LNCaP clone FGC (cell line): Measurements from ENCODE around the gene EXO1.

Experiments
- DNase-seq: peaks from one replicate; pipeline ENCODE4 v3.0.0-alpha.2; 2011; ENCODE audit warnings: low read depth
- H3K4me3 ChIP-seq: 2 replicates; pipeline ENCODE4 v1.5.1; 2011; ENCODE audit warnings: mild to moderate bottlenecking, low read depth, low read length, control low read depth
- TF ChIP-seq, protein P1 (sequence below): IDR thresholded peaks from 2 replicates; pipeline ENCODE4 v1.5.1; 2012; ENCODE audit warnings: mild to moderate bottlenecking; ENCODE audit not compliant: control insufficient read depth, insufficient read depth; ENCODE audit errors: extremely low read depth

EXO1 gene

DNA sequence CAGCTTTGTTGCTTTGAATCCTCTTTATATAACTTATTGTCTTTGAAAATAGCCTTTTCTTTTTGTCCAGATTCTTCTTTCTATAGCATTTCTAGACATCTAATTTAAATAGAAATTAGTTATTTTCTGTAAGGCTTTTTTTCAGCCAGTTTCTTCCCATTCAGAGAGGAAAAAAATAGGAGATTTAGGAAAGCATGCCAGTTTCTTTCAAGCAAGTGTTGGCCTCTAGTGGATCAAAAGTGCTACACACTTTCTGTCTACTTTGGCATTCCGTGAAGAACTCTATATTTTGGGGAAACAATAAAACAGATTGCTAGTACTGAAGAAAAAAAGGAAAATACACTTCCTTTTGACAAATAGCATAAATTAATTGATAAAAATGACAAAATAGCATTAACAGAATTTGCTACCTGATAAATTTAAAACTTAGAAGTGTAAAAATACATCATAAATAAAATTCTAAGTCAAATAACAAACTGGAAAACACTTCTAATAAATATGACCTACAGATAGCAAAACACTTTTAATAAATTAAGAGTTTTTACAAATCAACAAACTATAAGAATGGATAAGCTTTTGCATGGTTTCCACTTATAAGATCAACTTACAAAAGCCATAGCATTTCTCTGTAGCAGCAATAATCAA is 13.1 kb upstream of the EXO1 start:
- DNase-seq = peak; percentile 18
- TF ChIP-seq, protein P1, sequence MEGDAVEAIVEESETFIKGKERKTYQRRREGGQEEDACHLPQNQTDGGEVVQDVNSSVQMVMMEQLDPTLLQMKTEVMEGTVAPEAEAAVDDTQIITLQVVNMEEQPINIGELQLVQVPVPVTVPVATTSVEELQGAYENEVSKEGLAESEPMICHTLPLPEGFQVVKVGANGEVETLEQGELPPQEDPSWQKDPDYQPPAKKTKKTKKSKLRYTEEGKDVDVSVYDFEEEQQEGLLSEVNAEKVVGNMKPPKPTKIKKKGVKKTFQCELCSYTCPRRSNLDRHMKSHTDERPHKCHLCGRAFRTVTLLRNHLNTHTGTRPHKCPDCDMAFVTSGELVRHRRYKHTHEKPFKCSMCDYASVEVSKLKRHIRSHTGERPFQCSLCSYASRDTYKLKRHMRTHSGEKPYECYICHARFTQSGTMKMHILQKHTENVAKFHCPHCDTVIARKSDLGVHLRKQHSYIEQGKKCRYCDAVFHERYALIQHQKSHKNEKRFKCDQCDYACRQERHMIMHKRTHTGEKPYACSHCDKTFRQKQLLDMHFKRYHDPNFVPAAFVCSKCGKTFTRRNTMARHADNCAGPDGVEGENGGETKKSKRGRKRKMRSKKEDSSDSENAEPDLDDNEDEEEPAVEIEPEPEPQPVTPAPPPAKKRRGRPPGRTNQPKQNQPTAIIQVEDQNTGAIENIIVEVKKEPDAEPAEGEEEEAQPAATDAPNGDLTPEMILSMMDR = peak; percentile 75
- H3K4me3 ChIP-seq = no peak overlapping the region

GRCh38 chr1:241836941-241837340 is 11.1 kb upstream of the EXO1 start:
- H3K4me3 ChIP-seq = no peak overlapping the region
- DNase-seq = no peak
- TF ChIP-seq, protein P1 = no peak

- DNase-seq = no peak
- no peak overlapping the region for H3K4me3 ChIP-seq
- TF ChIP-seq, protein P1 = no peak
Measured at GRCh38 chr1:241837416-241837815, 10.6 kb upstream of the EXO1 start.

DNA sequence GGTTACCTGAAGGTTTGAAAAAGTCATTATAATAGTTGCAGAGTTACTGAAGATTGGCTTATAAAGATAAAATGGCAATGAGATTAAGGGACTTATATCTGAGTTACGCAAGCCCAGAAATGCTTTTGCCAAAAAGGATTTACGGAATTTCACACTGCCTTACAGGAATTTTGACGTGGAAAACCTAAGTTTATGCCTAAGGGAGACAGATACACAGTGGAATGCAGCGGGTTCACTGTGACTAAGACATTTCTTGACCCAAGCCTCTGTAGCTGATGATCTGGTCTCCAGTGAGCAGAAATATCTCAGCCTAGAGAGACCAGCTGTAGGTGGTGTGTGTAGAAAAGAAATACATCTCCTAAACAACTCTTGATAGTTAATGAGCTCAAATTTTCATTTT is 10.1 kb upstream of the EXO1 start:
- no peak for DNase-seq
- no peak overlapping the region for H3K4me3 ChIP-seq
- TF ChIP-seq, protein P1 = no peak

DNA sequence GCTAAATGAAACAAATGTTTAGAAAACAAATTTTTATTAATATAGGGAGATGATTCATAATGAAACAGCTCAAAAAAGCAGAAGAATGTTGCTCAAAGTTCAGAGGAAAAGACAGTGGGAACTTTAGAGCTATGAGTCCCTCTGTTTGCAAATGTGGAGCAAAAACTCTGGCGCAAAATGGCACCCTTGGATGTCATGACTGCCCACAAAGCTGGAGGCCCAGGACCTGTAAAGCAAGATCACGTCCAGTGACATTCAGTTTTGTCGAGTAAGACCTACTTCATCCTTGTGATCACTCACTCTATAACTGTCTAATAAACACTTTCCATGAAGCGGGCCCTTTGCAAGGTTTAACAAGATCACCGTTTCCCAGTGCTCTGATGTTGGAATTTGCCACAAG is 9.1 kb upstream of the EXO1 start:
- TF ChIP-seq, protein P1 = no peak
- DNase-seq = no peak
- no peak overlapping the region for H3K4me3 ChIP-seq

GRCh38 chr1:241839369-241839979 is 8.5 kb upstream of the EXO1 start:
- no peak overlapping the region for H3K4me3 ChIP-seq
- DNase-seq = no peak
- TF ChIP-seq, protein P1 = no peak

GRCh38 chr1:241840164-241840563 is 7.8 kb upstream of the EXO1 start:
- H3K4me3 ChIP-seq = no peak overlapping the region
- DNase-seq = no peak
- TF ChIP-seq, protein P1 = no peak
